Umbilical cord (tissue), 2 donors: ENCODE data around the gene GSX1. TPM values are rescaled to one million over a fixed set of nuclear protein-coding genes. Genes with fewer than 3 reads are reported as not detected.
"Not testable (repeated sequence)": the region's sequence is repeated elsewhere in the genome, so short reads cannot be mapped to it uniquely, and the experiment has no call there.

Source experiments
- DNase-seq: peaks from one replicate; pipeline ENCODE4 v3.0.0-alpha.2; 2015; ENCODE audit warnings: low spot score
- total RNA-seq: library from RNA; depleted of rRNA; stranded (reverse); fragments of >200 nt; gene quantifications from one replicate; pipeline ENCODE4 v1.2.3, GENCODE V29; 2014; ENCODE audit warnings: low replicate concordance; ENCODE audit not compliant: insufficient read depth

GSX1 gene
- total RNA-seq = not detected

DNA sequence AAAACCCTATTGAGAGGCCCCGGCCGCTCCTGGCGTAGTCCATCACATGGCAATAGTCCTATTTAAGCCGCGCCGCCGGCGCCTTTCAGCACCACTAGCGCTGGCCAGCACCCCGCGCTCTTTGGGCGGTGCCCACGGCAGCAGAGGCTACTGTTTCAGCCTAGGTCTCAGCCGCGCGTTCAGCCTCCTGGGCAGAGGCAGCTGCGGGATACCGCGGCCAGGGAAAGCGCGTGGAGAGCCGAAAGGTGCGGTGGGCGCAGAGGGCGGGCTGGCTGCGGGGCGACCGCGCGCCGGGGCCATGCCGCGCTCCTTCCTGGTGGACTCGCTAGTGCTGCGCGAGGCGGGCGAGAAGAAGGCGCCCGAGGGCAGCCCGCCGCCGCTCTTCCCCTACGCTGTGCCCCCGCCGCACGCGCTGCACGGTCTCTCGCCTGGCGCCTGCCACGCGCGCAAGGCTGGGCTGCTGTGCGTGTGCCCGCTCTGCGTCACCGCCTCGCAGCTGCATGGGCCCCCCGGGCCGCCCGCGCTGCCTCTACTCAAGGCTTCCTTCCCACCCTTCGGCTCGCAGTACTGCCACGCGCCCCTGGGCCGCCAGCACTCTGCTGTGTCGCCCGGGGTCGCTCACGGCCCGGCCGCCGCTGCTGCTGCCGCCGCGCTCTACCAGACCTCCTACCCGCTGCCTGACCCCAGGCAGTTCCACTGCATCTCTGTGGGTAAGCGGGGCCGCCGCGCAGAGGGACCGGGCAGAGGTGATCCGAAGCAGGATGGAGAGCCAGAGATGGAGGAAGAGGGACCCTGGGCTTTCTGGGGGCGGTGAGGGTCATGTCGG is at the start of gene GSX1:
Gene GSX1, plus strand, starts transcription at position 91 of the 826 bp plus-strand sequence. Its CDS starts 208 bp downstream, at position 299.
- peak; percentile 67 for DNase-seq

DNA sequence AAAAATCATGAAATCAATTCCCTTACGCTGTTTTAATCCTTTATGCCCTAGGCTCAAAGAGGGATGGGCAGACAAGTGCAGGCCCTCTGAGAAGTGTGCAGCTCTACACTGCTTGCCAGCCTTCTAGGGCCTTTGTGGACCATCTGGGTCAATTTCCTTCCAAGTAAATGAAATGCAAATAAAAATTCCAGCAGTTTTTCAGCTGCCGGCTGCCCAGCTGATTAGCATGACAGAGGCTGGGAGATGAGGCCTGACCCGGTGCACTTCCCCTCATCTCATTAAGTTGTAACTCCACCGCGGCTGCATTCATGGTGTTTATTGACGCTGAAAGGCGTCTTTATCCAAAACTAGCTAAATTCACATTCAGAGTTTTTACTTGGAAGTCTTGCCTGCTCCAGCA is 47.5 kb upstream of the GSX1 start:
- no peak for DNase-seq

DNA sequence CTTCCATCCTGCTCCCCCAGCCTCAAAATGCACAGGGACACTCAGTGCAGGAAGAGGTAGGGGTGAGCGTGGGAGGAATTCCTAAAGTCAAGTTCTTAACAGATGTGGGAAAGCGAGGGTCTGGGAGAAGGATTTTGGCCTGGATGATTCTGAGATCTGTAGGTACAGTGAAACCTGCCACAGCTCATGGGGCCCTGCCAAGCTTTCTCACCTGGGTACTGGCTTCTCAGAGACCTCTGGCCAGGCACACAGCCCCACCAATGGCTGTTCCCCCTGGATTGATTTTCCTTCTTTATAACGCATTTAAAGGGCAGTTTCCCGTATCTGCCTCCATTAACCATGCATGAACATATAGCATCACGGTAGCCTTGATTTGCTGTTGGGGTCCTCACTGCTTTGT is 47.0 kb upstream of the GSX1 start:
- no peak for DNase-seq

- not testable (repeated sequence) for DNase-seq
These were observed 44.1 kb upstream of the GSX1 start for GRCh38 chr13:27748143-27748542.

DNA sequence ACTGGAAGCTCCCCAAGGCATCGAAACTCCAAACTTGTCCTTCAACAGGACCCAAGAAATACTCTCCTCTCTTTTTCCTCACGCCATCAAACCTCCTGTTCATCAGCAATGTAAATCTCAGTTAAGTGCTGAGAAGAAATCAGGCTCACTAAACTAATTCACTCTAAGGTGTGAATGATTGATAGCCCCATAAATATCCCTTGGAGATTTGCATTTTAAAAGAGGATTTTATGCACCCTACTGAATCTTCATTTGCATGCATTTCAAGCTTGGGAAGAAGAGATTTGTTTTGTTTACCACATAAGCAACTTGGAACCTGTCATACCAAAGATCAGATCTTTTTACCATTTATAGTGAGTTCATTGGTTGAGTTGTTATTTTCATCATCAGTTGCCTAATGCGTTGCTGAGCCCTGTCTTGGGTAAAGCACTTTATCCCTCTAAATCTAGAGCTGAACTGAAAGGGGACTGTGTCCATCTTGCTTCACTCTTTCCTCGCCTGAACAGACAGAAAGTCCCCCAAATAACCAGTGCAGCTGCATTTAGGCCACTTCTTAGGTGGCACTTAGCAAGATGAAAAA is 40.2 kb upstream of the GSX1 start:
- no peak for DNase-seq

GRCh38 chr13:27765650-27766049 is 26.6 kb upstream of the GSX1 start:
- DNase-seq = no peak

- no peak for DNase-seq
These were observed 21.5 kb upstream of the GSX1 start for GRCh38 chr13:27770809-27771208.

DNA sequence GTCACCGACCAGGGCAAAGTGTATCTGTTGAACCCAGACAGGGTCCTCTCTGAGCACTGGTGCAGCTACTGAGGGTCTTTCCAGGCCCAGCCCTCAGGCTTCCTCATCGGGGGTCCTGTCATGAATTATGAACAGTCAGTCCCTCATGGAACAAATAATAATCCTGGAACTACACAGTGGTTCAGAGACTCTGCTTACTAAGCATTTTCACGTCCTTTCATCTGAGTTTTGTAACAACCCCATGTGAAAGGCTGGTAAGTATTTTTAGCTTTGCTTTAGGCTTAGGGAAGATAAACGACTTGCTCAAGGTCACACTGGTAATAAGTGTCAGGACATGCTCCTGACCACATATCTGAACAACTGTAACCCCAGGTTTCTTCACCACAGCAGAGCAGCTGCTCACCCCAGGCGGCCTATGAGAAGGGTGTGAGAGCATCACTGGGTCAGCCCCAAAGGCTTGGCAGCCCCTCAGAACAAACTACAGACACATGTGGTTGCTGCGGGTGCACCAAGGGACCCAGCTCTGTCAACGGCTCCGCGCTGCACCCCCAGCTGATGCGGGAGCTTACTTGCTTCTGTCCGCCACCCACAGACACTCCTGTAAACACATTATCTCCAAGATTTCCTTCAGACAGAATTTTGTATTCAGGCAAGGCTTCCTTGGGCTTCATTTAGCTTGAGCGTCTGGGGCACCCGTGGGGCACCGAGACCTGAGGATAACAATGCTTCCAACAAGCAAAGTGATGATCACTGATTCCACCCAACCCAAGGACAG is 19.4 kb upstream of the GSX1 start:
- DNase-seq = no peak

GRCh38 chr13:27774169-27774568 is 18.1 kb upstream of the GSX1 start:
- no peak for DNase-seq

DNA sequence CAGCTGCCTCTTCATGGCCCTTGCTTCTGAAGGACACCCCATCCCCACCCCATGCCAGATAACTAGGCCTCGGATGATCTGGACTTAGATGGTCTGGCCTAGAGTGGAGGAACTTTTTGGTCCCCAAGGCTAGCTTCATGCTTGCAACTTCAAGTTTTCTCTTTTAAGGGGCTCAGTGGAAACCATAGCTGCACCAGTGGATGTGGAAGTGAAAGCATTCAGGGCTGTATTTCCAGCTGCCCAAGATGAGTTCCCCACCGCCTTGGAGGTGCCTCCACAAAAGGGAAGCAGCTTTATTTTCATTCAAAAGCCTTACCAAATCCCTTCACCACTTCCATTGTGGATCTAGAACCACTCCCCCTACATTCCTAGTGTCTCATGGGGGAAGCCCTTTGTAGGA is 17.6 kb upstream of the GSX1 start:
- DNase-seq = no peak

DNA sequence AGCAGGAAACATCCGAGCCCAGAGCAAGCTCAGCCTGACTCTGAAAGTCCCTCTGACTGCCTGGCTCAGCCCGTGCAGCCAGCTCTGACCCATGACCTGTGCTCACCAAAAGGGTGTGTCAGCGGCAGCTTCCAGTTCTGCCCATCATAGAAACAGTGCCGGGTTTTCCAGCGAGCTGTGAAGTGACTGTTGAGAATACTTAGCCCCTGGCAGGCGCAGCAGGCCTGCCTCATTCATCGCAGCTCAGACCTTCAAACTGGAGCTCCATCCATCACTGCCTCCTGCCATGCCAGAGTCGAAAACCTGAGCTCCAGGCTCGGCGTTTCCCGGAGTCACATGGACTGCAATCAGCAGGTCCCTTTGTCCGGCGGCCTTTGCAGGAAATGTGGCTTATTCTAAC is 16.3 kb upstream of the GSX1 start:
- no peak for DNase-seq

GRCh38 chr13:27782151-27782550 is 10.1 kb upstream of the GSX1 start:
- no peak for DNase-seq

DNA sequence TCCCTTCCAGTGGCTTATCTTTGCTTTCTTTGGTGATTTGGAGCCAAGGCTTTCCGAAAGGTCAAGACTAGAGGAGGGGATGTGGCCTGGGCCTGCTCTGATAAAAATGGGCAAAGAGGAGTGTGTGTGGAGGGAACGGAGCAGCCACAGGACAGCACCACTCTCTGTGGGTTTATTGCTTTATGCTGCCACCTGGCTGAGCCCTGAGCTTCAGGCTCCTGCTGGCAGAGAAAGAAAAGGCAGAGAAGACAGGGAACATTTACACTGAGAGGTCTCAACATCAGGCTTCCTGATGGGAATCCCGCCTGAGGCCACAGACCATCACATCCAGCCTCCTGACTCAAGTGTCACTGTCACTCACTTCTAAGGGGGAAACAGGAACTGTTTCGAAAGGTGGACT is 9.2 kb upstream of the GSX1 start:
- peak; percentile 25 for DNase-seq

DNA sequence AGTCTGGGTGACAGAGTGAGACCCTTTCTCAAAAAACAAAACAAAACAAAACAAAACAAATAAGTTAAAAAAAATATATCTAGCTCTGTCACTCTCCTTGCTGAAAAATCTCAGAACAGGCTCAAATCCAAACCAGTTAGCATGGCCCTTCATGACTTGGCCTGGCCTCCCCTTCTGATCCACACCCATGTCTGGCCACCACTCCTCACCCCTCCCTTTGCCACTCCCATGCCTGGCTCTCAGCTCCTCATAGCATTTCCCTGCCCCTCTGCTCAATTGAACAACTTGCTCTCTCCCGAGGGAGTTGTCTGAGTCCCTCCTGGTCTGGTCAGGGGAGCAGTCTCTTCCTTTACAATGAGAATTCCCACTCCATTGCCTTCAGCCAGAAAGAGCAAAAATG is 4.0 kb upstream of the GSX1 start:
- no peak for DNase-seq

DNA sequence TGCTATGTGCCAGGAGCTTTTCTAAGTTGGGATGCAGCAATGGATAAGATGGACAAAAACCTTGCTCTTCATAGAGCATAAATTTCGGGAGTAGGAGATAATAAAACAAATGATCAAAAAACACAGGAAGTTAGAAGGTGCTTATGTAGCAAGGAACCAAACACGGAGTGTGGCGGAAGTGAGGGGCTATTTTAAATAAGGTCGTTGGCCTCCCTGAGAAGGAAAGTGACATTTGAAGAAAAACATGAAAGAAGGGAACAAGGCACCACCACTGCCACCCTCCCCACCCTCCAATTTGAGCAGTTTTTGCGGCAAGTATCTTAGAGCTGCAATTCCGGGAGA is 3.2 kb upstream of the GSX1 start:
- no peak for DNase-seq

GRCh38 chr13:27789495-27790303 is 2.6 kb upstream of the GSX1 start:
- no peak for DNase-seq

- DNase-seq = no peak
These were observed 1.8 kb upstream of the GSX1 start for GRCh38 chr13:27790523-27790922.

GRCh38 chr13:27791146-27791900 is 960 bp upstream of the GSX1 start:
- DNase-seq = no peak

GRCh38 chr13:27791901-27792392 is 336 bp upstream of the GSX1 start:
- no peak for DNase-seq

- no peak for DNase-seq
These were observed 1.5 kb downstream of the GSX1 start for GRCh38 chr13:27793507-27794367.
